Type B pancreatic cell (in vitro differentiated cells): Measurements from ENCODE around the gene COL2A1. TPM values are rescaled to one million over a fixed set of nuclear protein-coding genes. Genes with fewer than 3 reads are reported as not detected.

Experiments used
- DNase-seq: peaks from one replicate; pipeline ENCODE4 v3.0.0; 2021; ENCODE audit warnings: mixed read lengths; ENCODE audit not compliant: unreplicated experiment; ENCODE audit errors: extremely low spot score
- H3K27ac Mint-ChIP-seq: 2 replicates; pipeline ENCODE4 v1.8.0; 2021; ENCODE audit warnings: mild to moderate bottlenecking, mixed read lengths
- H3K27me3 Mint-ChIP-seq: 2 replicates; pipeline ENCODE4 v1.8.0; 2021; ENCODE audit warnings: mixed read lengths
- H3K36me3 Mint-ChIP-seq: 2 replicates; pipeline ENCODE4 v1.8.0; 2021; ENCODE audit warnings: mixed read lengths
- H3K4me1 Mint-ChIP-seq: one replicate; pipeline ENCODE4 v1.8.0; 2021; ENCODE audit warnings: mixed read lengths; ENCODE audit not compliant: unreplicated experiment
- H3K4me3 Mint-ChIP-seq: 2 replicates; pipeline ENCODE4 v1.8.0; 2021; ENCODE audit warnings: mild to moderate bottlenecking, mixed read lengths
- H3K9me3 Mint-ChIP-seq: 2 replicates; pipeline ENCODE4 v1.8.0; 2021; ENCODE audit warnings: mixed read lengths
- total RNA-seq: library from RNA; stranded (reverse); gene quantifications from 2 replicates; pipeline ENCODE4 v1.2.1, GENCODE V29; 2021; ENCODE audit warnings: low replicate concordance
- TF ChIP-seq, protein P1 (sequence below): fragments of 200-600 bp; sonication (generic); conservative IDR thresholded peaks from 2 replicates; pipeline ENCODE4 v1.5.0; 2021; ENCODE audit warnings: antibody characterized with exemption, mild to moderate bottlenecking

COL2A1 gene
- total RNA-seq, 1 donor from 2014 or later = 227 TPM

DNA sequence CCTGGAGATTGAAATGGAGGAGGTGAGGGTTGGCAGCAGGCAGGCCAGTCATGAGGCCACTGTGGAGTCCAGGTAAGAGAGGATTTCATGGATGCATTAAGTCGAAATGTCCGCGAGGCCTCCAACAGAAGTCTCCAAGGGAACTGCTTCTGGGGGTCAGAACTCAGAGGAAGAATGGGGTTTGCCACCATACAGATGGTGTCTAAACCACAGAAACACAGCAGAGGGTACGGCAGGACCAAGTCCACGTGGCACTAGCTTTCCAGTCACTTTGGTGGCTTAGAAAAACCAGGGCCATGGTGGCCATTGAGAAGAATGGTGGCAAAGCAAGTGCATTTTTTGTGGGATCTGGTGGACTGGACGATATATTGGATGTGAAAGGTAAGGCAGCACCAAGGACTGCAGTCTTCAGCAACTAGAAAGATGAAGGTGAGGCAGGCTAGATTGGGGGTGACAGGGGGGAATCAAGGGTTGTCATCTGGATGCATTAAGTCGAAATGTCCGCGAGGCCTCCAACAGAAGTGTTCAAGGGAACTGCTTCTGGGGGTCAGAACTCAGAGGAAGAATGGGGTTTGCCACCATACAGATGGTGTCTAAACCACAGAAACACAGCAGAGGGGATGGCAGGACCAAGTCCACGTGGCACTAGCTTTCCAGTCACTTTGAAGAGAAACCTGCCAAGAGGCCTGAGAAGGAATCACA, 63.4 kb downstream of the COL2A1 start:
- TF ChIP-seq, protein P1, sequence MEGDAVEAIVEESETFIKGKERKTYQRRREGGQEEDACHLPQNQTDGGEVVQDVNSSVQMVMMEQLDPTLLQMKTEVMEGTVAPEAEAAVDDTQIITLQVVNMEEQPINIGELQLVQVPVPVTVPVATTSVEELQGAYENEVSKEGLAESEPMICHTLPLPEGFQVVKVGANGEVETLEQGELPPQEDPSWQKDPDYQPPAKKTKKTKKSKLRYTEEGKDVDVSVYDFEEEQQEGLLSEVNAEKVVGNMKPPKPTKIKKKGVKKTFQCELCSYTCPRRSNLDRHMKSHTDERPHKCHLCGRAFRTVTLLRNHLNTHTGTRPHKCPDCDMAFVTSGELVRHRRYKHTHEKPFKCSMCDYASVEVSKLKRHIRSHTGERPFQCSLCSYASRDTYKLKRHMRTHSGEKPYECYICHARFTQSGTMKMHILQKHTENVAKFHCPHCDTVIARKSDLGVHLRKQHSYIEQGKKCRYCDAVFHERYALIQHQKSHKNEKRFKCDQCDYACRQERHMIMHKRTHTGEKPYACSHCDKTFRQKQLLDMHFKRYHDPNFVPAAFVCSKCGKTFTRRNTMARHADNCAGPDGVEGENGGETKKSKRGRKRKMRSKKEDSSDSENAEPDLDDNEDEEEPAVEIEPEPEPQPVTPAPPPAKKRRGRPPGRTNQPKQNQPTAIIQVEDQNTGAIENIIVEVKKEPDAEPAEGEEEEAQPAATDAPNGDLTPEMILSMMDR = no peak
- Mint-ChIP-seq H3K4me3 (no peak overlapping the region), H3K4me1 (peaks cover 5% of the 10 kb centered on the region), H3K27me3 (peaks cover 11% of the 10 kb centered on the region), H3K36me3 (no peaks in the 10 kb centered on the region), H3K27ac (no peak overlapping the region), H3K9me3 (no peaks in the 10 kb centered on the region)
- DNase-seq = no peak

DNA sequence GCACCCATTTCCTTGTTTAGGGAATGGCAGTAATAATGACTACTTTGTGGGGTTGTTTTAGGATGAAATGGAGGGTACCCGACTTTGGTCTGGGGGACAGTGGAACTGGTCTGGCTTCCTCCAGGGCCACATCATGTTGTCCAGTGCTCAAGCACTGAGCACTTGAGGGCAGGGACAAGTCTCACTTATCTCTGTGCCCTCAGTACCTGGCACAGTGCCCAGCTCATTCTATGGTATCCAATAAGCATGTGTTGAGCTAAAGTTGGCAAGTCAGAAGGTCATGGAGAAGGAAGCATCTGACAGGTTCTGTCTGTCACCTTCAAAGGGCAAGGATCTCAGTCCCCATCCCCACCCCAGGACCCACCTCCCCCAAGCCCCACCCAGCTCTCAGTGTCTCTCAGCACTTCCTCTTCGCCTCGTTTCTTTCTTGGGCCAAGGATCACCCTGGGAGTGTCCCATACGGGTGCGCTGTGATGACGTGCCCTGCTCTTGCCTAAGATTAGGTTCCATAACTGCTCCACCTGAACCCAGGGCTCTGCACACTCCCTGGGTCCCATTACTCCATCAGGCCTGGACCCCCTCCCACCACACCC, 65.2 kb downstream of the COL2A1 start:
- H3K36me3 Mint-ChIP-seq = no peaks in the 10 kb centered on the region
- H3K4me1 Mint-ChIP-seq = peaks cover 5% of the 10 kb centered on the region
- TF ChIP-seq, protein P1 = no peak
- peaks cover 11% of the 10 kb centered on the region for H3K27me3 Mint-ChIP-seq
- H3K4me3 Mint-ChIP-seq = no peak overlapping the region
- H3K27ac Mint-ChIP-seq = no peak overlapping the region
- H3K9me3 Mint-ChIP-seq = no peaks in the 10 kb centered on the region
- no peak for DNase-seq

DNA sequence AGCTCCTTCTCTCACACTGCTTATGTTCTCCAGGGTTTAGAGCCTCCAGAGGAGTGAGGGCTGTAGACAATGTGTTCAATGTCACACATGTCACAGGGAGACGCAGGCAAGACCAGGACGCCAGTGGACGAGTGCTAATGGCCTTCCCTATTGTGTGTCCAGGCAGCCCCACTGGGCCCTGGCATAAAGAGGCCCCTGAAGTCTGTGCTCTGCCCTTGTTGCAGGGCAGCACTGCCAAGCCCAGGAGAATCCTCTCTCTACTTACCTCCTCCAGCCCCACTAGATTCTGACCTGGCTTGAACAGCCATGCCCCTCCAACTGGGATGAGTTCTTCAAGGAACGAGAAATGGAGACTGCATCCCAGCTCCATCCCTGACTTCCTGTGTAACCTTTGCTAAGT, 65.7 kb downstream of the COL2A1 start:
- no peaks in the 10 kb centered on the region for H3K36me3 Mint-ChIP-seq
- TF ChIP-seq, protein P1 = no peak

DNA sequence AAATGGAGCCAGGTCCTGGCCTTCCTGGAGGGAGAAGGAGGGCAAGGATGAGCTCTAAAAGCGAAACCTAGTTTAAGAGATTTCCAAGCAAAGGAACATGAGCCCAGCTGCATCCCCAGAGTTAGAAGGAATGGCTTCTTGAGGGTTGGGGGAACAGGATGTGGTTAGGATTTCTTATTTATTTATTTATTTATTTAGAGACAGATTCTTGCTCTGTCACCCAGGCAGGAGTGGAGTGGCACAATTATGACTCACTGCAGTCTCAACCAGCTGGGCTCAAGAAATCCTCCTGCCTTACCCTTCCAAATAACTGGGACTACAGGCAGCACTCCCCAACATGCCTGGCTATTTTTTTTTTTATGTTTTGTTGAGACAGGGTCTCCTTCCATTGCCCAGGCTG, 66.2 kb downstream of the COL2A1 start:
- TF ChIP-seq, protein P1 = no peak

More for the DNA sequence above, 65.7 kb downstream of the COL2A1 start:
- Mint-ChIP-seq H3K9me3 (no peaks in the 10 kb centered on the region), H3K27me3 (peaks cover 11% of the 10 kb centered on the region), H3K4me1 (peaks cover 5% of the 10 kb centered on the region), H3K27ac (no peak overlapping the region), H3K4me3 (no peak overlapping the region)
- DNase-seq = no peak

DNA sequence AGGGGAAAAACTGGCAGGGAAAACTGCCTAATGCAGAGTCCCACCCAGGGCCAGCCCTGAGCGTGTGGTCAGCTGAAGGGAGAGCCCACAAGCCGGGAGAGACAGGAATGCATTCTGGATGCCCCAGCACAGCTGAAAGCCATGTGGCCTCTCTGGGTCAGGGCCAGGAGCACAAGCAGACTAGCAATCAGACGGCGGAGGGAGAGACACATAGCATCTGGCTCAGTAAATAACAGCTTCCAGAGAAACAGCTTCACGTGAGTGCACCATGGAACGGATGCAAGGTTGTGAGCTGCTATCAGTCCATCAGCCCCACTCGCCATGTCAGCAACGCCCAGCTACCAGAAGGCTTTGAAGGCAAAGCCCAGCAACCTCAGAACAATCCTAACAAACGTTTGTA, 69.1 kb downstream of the COL2A1 start:
- Mint-ChIP-seq H3K27ac (no peak overlapping the region), H3K27me3 (peaks cover 8% of the 10 kb centered on the region), H3K9me3 (no peaks in the 10 kb centered on the region), H3K4me3 (no peak overlapping the region), H3K36me3 (no peaks in the 10 kb centered on the region), H3K4me1 (no peaks in the 10 kb centered on the region)
- no peak for DNase-seq
- TF ChIP-seq, protein P1 = no peak

More for the DNA sequence above, 66.2 kb downstream of the COL2A1 start:
- peaks cover 5% of the 10 kb centered on the region for H3K4me1 Mint-ChIP-seq
- H3K4me3 Mint-ChIP-seq = no peak overlapping the region
- H3K36me3 Mint-ChIP-seq = no peaks in the 10 kb centered on the region
- H3K9me3 Mint-ChIP-seq = no peaks in the 10 kb centered on the region
- no peak for DNase-seq
- H3K27me3 Mint-ChIP-seq = peaks cover 11% of the 10 kb centered on the region
- H3K27ac Mint-ChIP-seq = no peak overlapping the region
